GM18520 (cell line): ENCODE results near the gene HPGD.
"Not testable (repeated sequence)": the region's sequence is repeated elsewhere in the genome, so short reads cannot be mapped to it uniquely, and the experiment has no call there.

Experiments
- ATAC-seq: cut with Tn5 transposase; IDR thresholded peaks from one replicate; pipeline ENCODE4 v1.9.1; 2021; ENCODE audit not compliant: unreplicated experiment

Gene HPGD

GRCh38 chr4:174528226-174528625 lies 5.9 kb upstream of the HPGD start:
- no peak for ATAC-seq

DNA sequence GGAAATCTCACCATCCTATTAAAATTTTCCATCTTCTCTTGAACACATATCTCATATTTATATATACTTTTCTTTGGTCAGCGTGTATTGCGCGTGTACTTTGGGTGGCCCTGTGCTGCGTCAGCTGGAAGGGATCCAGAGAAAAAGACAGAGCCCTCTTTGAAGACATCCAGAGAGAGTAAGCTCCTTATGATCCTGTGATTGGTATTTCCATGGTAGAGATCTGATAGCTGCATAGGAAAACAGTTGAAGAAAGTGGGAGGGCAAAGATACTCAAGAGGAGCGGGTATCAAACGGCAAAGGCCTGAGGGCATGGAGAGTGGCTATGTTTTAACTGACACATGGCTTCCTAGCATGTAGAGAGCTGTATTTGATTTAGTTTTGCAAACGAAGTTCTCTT lies 4.4 kb upstream of the HPGD start:
- ATAC-seq = no peak

DNA sequence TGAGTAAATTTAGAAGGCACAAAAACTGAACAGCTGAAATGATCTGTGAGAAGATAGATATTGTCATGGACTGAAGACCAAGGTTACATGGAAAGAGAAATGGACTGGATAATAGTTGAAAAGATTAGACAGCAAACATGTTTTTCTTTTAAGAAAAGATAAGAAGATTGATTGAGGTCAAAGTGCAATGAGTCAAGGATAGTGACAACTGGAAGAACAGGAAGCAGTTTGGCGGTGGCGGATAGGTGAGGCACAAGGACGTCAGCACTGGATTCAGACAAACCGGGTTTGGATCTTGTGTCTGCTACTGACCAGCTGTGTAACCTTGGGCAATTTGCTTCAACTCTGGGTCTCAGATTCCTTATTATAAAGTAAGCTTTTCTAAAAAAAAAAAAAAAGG lies 2.0 kb upstream of the HPGD start:
- no peak for ATAC-seq

DNA sequence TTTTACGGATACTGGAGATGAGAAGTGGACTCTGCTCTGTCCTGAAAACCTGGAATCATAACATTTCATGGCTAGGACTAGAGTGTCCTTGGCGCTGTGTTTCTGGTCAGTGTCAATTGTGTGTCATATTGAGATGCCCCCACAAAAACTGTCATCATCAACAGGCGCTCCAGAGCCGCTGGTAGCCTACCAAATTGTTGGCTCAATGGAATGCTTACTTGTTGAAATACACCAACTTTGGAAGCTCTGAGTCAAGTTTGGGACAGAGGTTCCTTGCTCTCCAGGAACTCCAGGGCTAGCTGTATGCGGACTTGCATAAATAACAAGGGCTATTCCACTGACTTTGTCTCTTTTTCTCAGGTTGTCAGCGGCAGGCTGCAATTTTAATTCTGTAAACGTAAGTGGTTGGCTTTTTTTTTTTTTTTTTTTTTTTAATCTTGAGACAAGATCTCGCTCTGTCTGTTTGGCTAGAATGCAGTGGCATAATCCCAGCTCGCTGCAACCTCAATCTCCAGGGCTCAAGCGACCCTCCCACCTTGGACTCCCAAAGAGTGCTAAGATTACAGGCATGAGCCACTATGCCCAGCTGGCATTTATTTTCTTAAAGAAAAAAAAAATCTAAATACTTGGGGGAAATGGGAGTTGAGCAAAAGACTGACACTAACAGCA lies 871 bp upstream of the HPGD start:
- no peak for ATAC-seq

- ATAC-seq = peak; percentile 19
These were observed 497 bp downstream of the HPGD start for GRCh38 chr4:174521800-174522182.

GRCh38 chr4:174520660-174521059 lies 1.6 kb downstream of the HPGD start:
- no peak for ATAC-seq

- ATAC-seq = no peak
These were observed 4.5 kb downstream of the HPGD start for GRCh38 chr4:174517502-174518445.

DNA sequence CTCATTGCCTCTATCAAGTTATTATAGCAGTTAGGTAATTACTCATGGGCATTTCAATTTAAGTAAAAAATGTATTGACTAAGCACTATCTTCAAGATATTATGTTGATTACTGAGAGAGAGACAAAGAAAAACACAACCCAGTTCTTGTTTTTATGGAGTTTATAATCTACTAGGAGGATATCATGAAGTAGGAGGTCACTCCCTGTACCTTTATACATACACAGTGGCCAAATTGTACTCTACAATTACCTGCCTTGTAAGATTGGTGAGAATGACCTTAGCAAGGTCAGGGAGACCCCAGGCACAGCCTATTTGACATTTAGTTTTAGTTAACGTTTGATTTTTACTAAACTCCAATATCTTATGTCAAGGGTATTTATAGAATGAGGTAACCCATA lies 5.5 kb downstream of the HPGD start:
- ATAC-seq = no peak

GRCh38 chr4:174516345-174516744 lies 5.9 kb downstream of the HPGD start:
- no peak for ATAC-seq

GRCh38 chr4:174512745-174513144 lies 9.5 kb downstream of the HPGD start:
- ATAC-seq = no peak

GRCh38 chr4:174505892-174506291 lies 16.4 kb downstream of the HPGD start:
- ATAC-seq = no peak

- ATAC-seq = no peak
These were observed 17.3 kb downstream of the HPGD start for GRCh38 chr4:174505007-174505406.

- no peak for ATAC-seq
These were observed 19.1 kb downstream of the HPGD start for GRCh38 chr4:174503079-174503715.

- no peak for ATAC-seq
These were observed 25.5 kb downstream of the HPGD start for GRCh38 chr4:174496631-174497432.

DNA sequence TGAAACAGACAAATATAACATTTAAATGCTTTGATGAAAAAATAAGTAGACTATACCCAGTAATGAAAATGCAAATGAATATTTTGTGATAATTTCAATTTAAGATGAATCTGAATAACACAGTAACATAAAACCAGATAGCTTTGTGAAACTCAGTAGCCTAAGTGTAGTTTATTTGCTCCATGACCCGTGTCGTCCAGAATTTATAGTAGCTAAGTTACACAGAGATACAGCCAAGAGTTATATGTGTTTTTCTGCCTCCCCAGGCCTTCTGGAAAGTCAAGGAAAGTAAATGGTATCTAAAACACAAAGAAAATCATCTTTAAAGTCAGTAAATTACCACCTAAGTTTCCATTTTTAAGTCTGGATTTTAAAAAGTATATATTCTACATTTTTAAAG lies 26.7 kb downstream of the HPGD start:
- no peak for ATAC-seq

GRCh38 chr4:174494726-174495125 lies 27.6 kb downstream of the HPGD start:
- ATAC-seq = no peak

- ATAC-seq = no peak
These were observed 28.1 kb downstream of the HPGD start for GRCh38 chr4:174494146-174494545.

- no peak for ATAC-seq
These were observed 31.8 kb downstream of the HPGD start for GRCh38 chr4:174490451-174490961.

- ATAC-seq = not testable (repeated sequence)
These were observed 33.9 kb downstream of the HPGD start for GRCh38 chr4:174488368-174488767.

- ATAC-seq = no peak
These were observed 37.3 kb downstream of the HPGD start for GRCh38 chr4:174485025-174485424.

DNA sequence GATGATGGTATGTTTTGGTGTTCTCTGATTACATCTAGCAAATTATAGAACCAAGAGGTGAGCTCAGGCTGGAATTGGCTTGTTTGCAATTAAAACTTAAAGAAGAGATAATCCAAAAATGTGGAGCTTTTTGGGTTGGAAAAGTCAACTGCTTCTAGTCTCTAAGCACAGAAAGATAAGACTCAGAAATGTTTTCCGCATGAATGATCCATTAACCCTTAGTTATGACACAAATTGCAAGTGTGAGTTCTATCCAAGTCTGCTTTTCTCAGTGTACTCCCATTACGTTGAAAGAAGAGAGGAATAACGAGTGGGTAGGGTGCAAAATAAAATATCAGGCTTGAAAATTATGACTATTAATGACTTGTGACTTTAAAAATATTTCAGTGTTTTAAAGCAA lies 38.5 kb downstream of the HPGD start:
- no peak for ATAC-seq
